A549 (cell line): Measurements from ENCODE around the gene CLIC5. TPM values are rescaled to one million over a fixed set of nuclear protein-coding genes. Genes with fewer than 3 reads are reported as not detected.

Source experiments
- ATAC-seq, 2 experiments: fragments of 200-7000 bp in 1 of 2; fragments of >200 bp in 1 of 2; cut with Nextera tagmentation in 1 of 2; cut with Tn5 transposase in 1 of 2; 3 replicates each; pipeline versions ENCODE4 v1.8.0 to v1.9.1; 2018 to 2020; ENCODE audit warnings: mild to moderate bottlenecking in 1 of 2, moderate library complexity in 1 of 2
- CTCF ChIA-PET: fragments of 300-600 bp; sonication (Branson Sonifier 250); formaldehyde crosslinking; extraction: SDS; loops from one replicate; lab custom pipeline; 2021; ENCODE audit warnings: antibody characterized with exemption, inconsistent platforms; lab: Yijun Ruan, JAX
- POLR2A ChIA-PET: fragments of 350-600 bp; formaldehyde crosslinking; extraction: SDS; loops from one replicate; lab custom pipeline; 2021; ENCODE audit warnings: antibody characterized with exemption, inconsistent platforms; lab: Yijun Ruan, JAX
- DNase-seq, 2 experiments: peaks; one replicate each; pipeline versions ENCODE4 v3.0.0 to v3.0.0-alpha.2; 2011 to 2016; ENCODE audit warnings: low read depth in 1 of 2, low spot score in 1 of 2
- FAIRE-seq: peaks from 2 replicates; lab custom pipeline; 2011; peaks lifted over from hg19 to GRCh38; lab: Jason Lieb, UNC
- H3K27ac ChIP-seq, 2 experiments: fragments of >200 bp; sonication (Bioruptor Twin); formaldehyde crosslinking; 3 replicates each; pipeline ENCODE4 v1.5.1; 2016 to 2017
- H3K4me1 ChIP-seq: fragments of >200 bp; sonication (Bioruptor Twin); formaldehyde crosslinking; 3 replicates; pipeline ENCODE4 v1.6.1; 2016
- H3K4me2 ChIP-seq: fragments of >200 bp; sonication (Bioruptor Twin); formaldehyde crosslinking; 3 replicates; pipeline ENCODE4 v1.6.1; 2016
- H3K4me3 ChIP-seq: fragments of >200 bp; sonication (Bioruptor Twin); formaldehyde crosslinking; 3 replicates; pipeline ENCODE4 v1.5.1; 2016
- H3K9me3 ChIP-seq: fragments of >200 bp; sonication (Bioruptor Twin); formaldehyde crosslinking; 3 replicates; pipeline ENCODE4 v1.6.1; 2016
- CBX8 ChIP-seq: fragments of 200-600 bp; sonication (generic); IDR thresholded peaks from 2 replicates; pipeline ENCODE4 v1.6.1; 2016
- CTCF ChIP-seq: fragments of >200 bp; sonication (Bioruptor Twin); formaldehyde crosslinking; IDR thresholded peaks from 3 replicates; pipeline ENCODE4 v1.5.1; 2016
- E2F6 ChIP-seq: IDR thresholded peaks from 2 replicates; pipeline ENCODE4 v1.6.1; 2012; ENCODE audit warnings: low read depth, borderline replicate concordance
- EHF ChIP-seq: fragments of 250-450 bp; sonication (Bioruptor Pico); IDR thresholded peaks from 2 replicates; pipeline ENCODE4 v1.5.0; 2020; ENCODE audit warnings: mild to moderate bottlenecking
- ELK1 ChIP-seq: fragments of 150-350 bp; IDR thresholded peaks from 2 replicates; pipeline ENCODE4 v1.6.1; 2014; ENCODE audit warnings: low read depth, mild to moderate bottlenecking, low read length
- FOSB ChIP-seq: fragments of 250-450 bp; sonication (Bioruptor Pico); IDR thresholded peaks from 2 replicates; pipeline ENCODE4 v1.5.0; 2020; ENCODE audit warnings: mild to moderate bottlenecking, moderate library complexity
- FOXS1 ChIP-seq: fragments of 250-450 bp; sonication (Bioruptor Pico); IDR thresholded peaks from 2 replicates; pipeline ENCODE4 v1.5.0; 2020; ENCODE audit warnings: mild to moderate bottlenecking, moderate library complexity
- GATA3 ChIP-seq: IDR thresholded peaks from 2 replicates; pipeline ENCODE4 v1.6.1; 2012; ENCODE audit warnings: borderline replicate concordance
- HDAC2 ChIP-seq: fragments of 200-600 bp; sonication (generic); IDR thresholded peaks from 2 replicates; pipeline ENCODE4 v1.6.1; 2016
- HOXB5 ChIP-seq: fragments of 250-450 bp; sonication (Bioruptor Pico); IDR thresholded peaks from 2 replicates; pipeline ENCODE4 v1.5.0; 2020; ENCODE audit warnings: mild to moderate bottlenecking, moderate library complexity
- JUN ChIP-seq, 2 experiments: fragments of >200 bp; sonication (Bioruptor Twin); formaldehyde crosslinking; IDR thresholded peaks; 2 replicates in 1 of 2; 3 replicates in 1 of 2; pipeline ENCODE4 v1.6.1; 2016 to 2017
- JUNB ChIP-seq: fragments of >200 bp; sonication (Bioruptor Twin); formaldehyde crosslinking; IDR thresholded peaks from 2 replicates; pipeline ENCODE4 v1.6.1; 2016
- MAFK ChIP-seq: fragments of 450-650 bp; IDR thresholded peaks from 2 replicates; pipeline ENCODE4 v1.6.1; 2014; ENCODE audit not compliant: partially characterized antibody
- NFE2L2 ChIP-seq: fragments of 150-350 bp; conservative IDR thresholded peaks from 2 replicates; pipeline ENCODE4 v1.6.1; 2014; ENCODE audit warnings: low read length
- NPAS2 ChIP-seq: fragments of 250-450 bp; sonication (Bioruptor Pico); IDR thresholded peaks from 2 replicates; pipeline ENCODE4 v1.8.0; 2022; ENCODE audit warnings: mild to moderate bottlenecking, moderate library complexity, borderline replicate concordance
- PBX3 ChIP-seq: IDR thresholded peaks from 2 replicates; pipeline ENCODE4 v1.6.1; 2012
- POLR2A ChIP-seq: IDR thresholded peaks from 2 replicates; pipeline ENCODE4 v1.6.1; 2012; ENCODE audit warnings: mild to moderate bottlenecking, low read length
- SREBF2 ChIP-seq: fragments of 450-650 bp; IDR thresholded peaks from 2 replicates; pipeline ENCODE4 v1.6.1; 2014; ENCODE audit warnings: mild to moderate bottlenecking, moderate library complexity
- USF2 ChIP-seq: fragments of 450-650 bp; IDR thresholded peaks from 2 replicates; pipeline ENCODE4 v1.6.1; 2014; ENCODE audit warnings: antibody characterized with exemption
- WGBS: methylation state at CpG from one replicate; pipeline ENCODE4 v1.1.6; 2017; ENCODE audit errors: missing lambda C conversion rate; 5-methylcytosine and 5-hydroxymethylcytosine counted together
- polyA plus RNA-seq, 4 experiments: library from polyadenylated mRNA; depleted of rRNA in 3 of 4; stranded (reverse); fragments of >200 nt; fragmentation: RNase III in 1 of 4; extraction: RNeasy Plus Mini Kit Qiagen cat#74134 plus additional on column Dnase treatment in 1 of 4; gene quantifications; 2 replicates in 3 of 4; 3 replicates in 1 of 4; pipeline ENCODE4 v1.2.3, GENCODE V29; 2011 to 2017
- TF ChIP-seq, protein P1 (sequence below): fragments of >200 bp; sonication (Bioruptor Twin); formaldehyde crosslinking; IDR thresholded peaks from 2 replicates; pipeline ENCODE4 v1.6.1; 2016
- TF ChIP-seq, protein P2 (sequence below): fragments of >200 bp; sonication (Bioruptor Twin); formaldehyde crosslinking; IDR thresholded peaks from 3 replicates; pipeline ENCODE4 v1.6.1; 2016
- TF ChIP-seq, protein P3 (sequence below): IDR thresholded peaks from 2 replicates; pipeline ENCODE4 v1.6.1; 2012

Gene CLIC5
- polyA plus RNA-seq, 2 of the 4 experiments (the other 2 are of a cell fraction), result not detected

DNA sequence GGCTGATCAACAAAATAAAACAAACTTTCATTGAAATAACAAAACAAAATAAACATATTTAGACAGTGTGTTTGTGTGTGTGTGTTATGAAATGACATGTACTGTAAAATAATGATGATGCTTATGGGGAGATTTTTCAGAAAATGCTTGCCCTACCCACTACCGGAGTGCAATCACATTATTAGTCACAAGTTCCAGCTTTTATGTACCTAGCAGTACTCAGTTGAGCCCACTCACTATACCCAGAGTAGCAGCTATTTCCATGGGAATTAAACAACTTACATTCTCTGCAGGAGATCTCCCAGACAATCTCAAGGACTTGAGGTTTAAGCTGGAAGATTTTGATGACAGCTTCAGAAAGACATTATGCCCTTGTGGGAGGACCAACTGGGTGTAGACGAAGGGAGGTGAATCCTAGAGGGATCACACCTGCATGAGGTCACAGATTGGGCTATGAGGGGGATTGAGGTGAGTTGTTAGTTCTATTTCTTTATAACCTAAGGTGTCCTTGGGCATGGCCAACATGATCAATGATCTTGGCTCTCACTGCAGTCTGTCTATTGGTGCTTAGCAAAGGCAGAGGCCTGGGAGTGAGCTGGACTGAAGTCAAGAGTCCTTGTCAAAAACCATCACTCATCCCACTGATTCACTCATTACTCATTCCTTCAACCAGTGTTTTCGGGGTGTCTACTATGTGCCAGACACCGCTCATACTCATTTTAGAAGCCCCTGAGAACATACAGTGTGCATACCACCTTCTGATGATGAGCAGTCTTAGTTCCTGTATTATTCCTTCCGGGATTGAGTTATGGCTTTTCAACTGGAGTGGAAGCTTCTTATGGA is 6.7 kb upstream of the CLIC5 start (continued):
- TF ChIP-seq E2F6 (no peak), FOSB (CRISPR knock-in tag) (no peak)

DNA sequence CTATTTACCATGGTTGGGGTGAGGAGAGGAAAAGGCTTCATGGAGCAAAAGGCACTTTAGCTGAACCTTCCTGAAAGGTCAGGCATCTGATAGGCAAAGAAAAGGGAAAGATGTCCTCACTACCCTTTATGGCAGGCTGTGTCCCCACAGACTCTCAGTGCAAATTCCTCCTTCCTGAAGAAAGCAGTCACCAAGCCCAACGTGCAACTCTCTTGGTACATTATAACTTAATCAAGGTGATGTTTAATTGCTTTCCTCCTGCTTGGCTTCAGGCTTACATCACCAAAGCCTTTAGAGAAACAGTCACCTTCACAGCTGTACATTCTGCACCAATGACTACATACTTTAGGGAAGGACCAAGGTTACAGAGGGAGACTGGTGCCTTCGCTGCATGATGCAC is 2.1 kb upstream of the CLIC5 start:
- TF ChIP-seq NFE2L2 (no peak), JUN (IDR thresholded peaks at IDR 0.05) (no peak), HDAC2 (no peak)
- TF ChIP-seq, protein P1, sequence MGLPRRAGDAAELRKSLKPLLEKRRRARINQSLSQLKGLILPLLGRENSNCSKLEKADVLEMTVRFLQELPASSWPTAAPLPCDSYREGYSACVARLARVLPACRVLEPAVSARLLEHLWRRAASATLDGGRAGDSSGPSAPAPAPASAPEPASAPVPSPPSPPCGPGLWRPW, result no peak
- TF ChIP-seq, protein P2, sequence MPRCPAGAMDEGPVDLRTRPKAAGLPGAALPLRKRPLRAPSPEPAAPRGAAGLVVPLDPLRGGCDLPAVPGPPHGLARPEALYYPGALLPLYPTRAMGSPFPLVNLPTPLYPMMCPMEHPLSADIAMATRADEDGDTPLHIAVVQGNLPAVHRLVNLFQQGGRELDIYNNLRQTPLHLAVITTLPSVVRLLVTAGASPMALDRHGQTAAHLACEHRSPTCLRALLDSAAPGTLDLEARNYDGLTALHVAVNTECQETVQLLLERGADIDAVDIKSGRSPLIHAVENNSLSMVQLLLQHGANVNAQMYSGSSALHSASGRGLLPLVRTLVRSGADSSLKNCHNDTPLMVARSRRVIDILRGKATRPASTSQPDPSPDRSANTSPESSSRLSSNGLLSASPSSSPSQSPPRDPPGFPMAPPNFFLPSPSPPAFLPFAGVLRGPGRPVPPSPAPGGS, result no peak
- Histone ChIP-seq H3K4me3 (no peak overlapping the region), H3K9me3 (no peaks in the 10 kb centered on the region; the same call in 2 of the 3 replicates), H3K4me2 (no peak overlapping the region), H3K4me1 (0 out of 3 replicates have a peak, but pooled peaks cover 5% of the 10 kb centered on the region), H3K27ac (no peak overlapping the region)
- POLR2A ChIA-PET, result no interaction called here
- DNase-seq, result no peak
- ATAC-seq, result no peak
- WGBS, result 19% methylated on average over 2 of the region's 2 CpGs
- no peak for FAIRE-seq
- CTCF ChIA-PET, result no interaction called here

DNA sequence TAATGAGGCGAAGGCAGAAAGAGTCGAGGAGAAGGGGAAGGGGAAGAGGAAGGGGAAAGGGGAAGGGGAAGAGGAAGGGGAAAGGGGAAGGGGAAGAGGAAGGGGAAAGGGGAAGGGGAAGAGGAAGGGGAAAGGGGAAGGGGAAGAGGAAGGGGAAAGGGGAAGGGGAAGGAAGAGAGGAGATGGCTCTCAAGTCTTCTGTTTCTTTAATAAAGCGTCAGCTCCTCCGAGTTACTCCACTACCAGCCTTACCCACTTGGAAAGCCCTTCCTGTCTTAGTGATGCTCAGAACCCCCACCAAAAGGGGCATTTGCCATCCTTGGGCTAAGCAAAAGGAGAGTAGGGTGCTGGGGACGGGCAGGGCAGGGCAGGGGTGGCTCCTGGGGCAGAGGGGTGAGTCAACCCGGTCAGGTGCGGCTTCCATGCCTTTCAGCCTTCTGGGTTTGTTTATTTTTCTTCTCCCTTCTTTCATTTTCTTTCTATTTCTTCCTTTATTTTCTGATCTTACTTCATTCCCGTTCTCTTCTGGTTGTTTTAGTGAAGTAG is 476 bp upstream of the CLIC5 start:
- WGBS, result 27% methylated on average over 6 of the region's 8 CpGs

More for the DNA sequence above, 476 bp upstream of the CLIC5 start:
- TF ChIP-seq SREBF2 (no peak), NPAS2 (no peak), EHF (CRISPR knock-in tag) (no peak), JUNB (no peak), ELK1 (no peak), POLR2A (no peak), PBX3 (no peak), CTCF (no peak), MAFK (no peak), HOXB5 (no peak), E2F6 (no peak), FOXS1 (CRISPR knock-in tag) (no peak), HDAC2 (no peak), CBX8 (no peak), USF2 (no peak), GATA3 (no peak)
- TF ChIP-seq, protein P3, sequence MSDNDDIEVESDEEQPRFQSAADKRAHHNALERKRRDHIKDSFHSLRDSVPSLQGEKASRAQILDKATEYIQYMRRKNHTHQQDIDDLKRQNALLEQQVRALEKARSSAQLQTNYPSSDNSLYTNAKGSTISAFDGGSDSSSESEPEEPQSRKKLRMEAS, result no peak
- ChIA-PET POLR2A (no interaction called here), CTCF (no interaction called here)
- 0 out of 3 replicates have a peak, but pooled peaks cover 5% of the 10 kb centered on the region for H3K4me1 ChIP-seq
- ATAC-seq (no peak), FAIRE-seq (no peak), DNase-seq (no peak)
- no peaks in the 10 kb centered on the region; the same call in 2 of the 3 replicates for H3K9me3 ChIP-seq
- peak overlapping the region; percentile 94 for H3K4me2 ChIP-seq
- no peak overlapping the region for H3K27ac ChIP-seq
- peak overlapping the region; percentile 39; the same call in 2 of the 3 replicates for H3K4me3 ChIP-seq
